Astrocyte of the spinal cord (primary cell): ENCODE results near the gene KLHDC7B.
"Not testable (repeated sequence)": the region's sequence is repeated elsewhere in the genome, so short reads cannot be mapped to it uniquely, and the experiment has no call there.

Source experiments
- DNase-seq: peaks from one replicate; pipeline ENCODE4 v3.0.0; 2011; ENCODE audit warnings: low read depth, low spot score
- H3K4me3 ChIP-seq: 2 replicates; pipeline ENCODE4 v1.5.1; 2011; ENCODE audit warnings: low read depth, mild to moderate bottlenecking, low read length, moderate library complexity
- CTCF ChIP-seq: IDR thresholded peaks from 2 replicates; pipeline ENCODE4 v1.5.1; 2012; ENCODE audit warnings: low read depth, mild to moderate bottlenecking, low read length, inconsistent platforms
- in situ Hi-C: cut with HindIII; loops from 2 replicates; pipeline ENCODE4 v1.10.0; 2017; ENCODE audit warnings: low sequenced_read_pairs

The KLHDC7B gene

GRCh38 chr22:50529897-50530579 lies 15.7 kb upstream of the KLHDC7B start, which contains the start of gene TYMP:
Gene TYMP (minus strand): TSS chr22:50530012. CDS start chr22:50529709, 303 bp downstream.
- DNase-seq = peak; percentile 58
- TF ChIP-seq CTCF = no peak
- peak within 1 kb of the TSS; percentile 27 for H3K4me3 ChIP-seq
- in situ Hi-C loops = no loop called here

- no peak for TF ChIP-seq CTCF
- peak overlapping the region; percentile 27 for H3K4me3 ChIP-seq
- in situ Hi-C loops = no loop called here
- DNase-seq = peak; percentile 14
These were observed 15.2 kb upstream of the KLHDC7B start for GRCh38 chr22:50530580-50530876.

- no peak for TF ChIP-seq CTCF
- DNase-seq = peak; percentile 60
- in situ Hi-C loops = no loop called here
- peak overlapping the region; percentile 27 for H3K4me3 ChIP-seq
These were observed 14.7 kb upstream of the KLHDC7B start for GRCh38 chr22:50530877-50531545.

GRCh38 chr22:50531546-50531961 lies 14.1 kb upstream of the KLHDC7B start:
- in situ Hi-C loops = no loop called here
- no peak for DNase-seq

GRCh38 chr22:50531962-50532674 lies 13.6 kb upstream of the KLHDC7B start:
- in situ Hi-C loops = no loop called here
- no peak for TF ChIP-seq CTCF
- DNase-seq = peak; percentile 50
- peak overlapping the region; percentile 16 for H3K4me3 ChIP-seq

More at GRCh38 chr22:50531546-50531961, 14.1 kb upstream of the KLHDC7B start:
- H3K4me3 ChIP-seq = peak overlapping the region; percentile 16
- no peak for TF ChIP-seq CTCF

- no peak for DNase-seq
- no peak for TF ChIP-seq CTCF
- in situ Hi-C loops = no loop called here
- no peak overlapping the region for H3K4me3 ChIP-seq
These were observed 12.6 kb upstream of the KLHDC7B start for GRCh38 chr22:50532824-50533796.

- peak; percentile 49 for DNase-seq
- in situ Hi-C loops, H3K4me3 ChIP-seq: not testable (repeated sequence)
These were observed 11.6 kb upstream of the KLHDC7B start for GRCh38 chr22:50533856-50534711.
